Measurements from ENCODE around the gene PLAC1. TPM values are rescaled to one million over a fixed set of nuclear protein-coding genes. Genes with fewer than 3 reads are reported as not detected.

The PLAC1 gene
- polyA plus RNA-seq, 1 donor from 2014 or later = not detected

GRCh38 chrX:134641346-134641745 is 16.9 kb downstream of the PLAC1 start:
- Histone ChIP-seq H3K9ac (ENCODE audit: low read length) (no peak overlapping the region), H3K27me3 (ENCODE audit: insufficient read depth, low read depth, low read length) (no peaks in the 10 kb centered on the region), H3K36me3 (ENCODE audit: insufficient read depth, low read length) (no peaks in the 10 kb centered on the region), H3K4me2 (ENCODE audit: low read length) (no peak overlapping the region), H3F3A (ENCODE audit: insufficient read depth, low read length, poor library complexity, severe bottlenecking) (no peaks in the 10 kb centered on the region), H2AFZ (ENCODE audit: low read depth, low read length) (no peak overlapping the region), H3K27ac (ENCODE audit: low read length) (no peak overlapping the region), H4K20me1 (ENCODE audit: insufficient read depth) (no peaks in the 10 kb centered on the region), H3K9me2 (ENCODE audit: insufficient read depth, low read length) (no peaks in the 10 kb centered on the region), H3K4me3 (ENCODE audit: low read length) (no peak overlapping the region), H3K79me2 (replicated peaks; ENCODE audit: insufficient read depth, low read length) (no peaks in the 10 kb centered on the region), H3K9me3 (ENCODE audit: low read length) (no peaks in the 10 kb centered on the region)
- TF ChIP-seq TAF1 (IDR thresholded peaks at IDR 0.05; ENCODE audit: low read depth) = no peak
- TF ChIP-seq, protein P1, sequence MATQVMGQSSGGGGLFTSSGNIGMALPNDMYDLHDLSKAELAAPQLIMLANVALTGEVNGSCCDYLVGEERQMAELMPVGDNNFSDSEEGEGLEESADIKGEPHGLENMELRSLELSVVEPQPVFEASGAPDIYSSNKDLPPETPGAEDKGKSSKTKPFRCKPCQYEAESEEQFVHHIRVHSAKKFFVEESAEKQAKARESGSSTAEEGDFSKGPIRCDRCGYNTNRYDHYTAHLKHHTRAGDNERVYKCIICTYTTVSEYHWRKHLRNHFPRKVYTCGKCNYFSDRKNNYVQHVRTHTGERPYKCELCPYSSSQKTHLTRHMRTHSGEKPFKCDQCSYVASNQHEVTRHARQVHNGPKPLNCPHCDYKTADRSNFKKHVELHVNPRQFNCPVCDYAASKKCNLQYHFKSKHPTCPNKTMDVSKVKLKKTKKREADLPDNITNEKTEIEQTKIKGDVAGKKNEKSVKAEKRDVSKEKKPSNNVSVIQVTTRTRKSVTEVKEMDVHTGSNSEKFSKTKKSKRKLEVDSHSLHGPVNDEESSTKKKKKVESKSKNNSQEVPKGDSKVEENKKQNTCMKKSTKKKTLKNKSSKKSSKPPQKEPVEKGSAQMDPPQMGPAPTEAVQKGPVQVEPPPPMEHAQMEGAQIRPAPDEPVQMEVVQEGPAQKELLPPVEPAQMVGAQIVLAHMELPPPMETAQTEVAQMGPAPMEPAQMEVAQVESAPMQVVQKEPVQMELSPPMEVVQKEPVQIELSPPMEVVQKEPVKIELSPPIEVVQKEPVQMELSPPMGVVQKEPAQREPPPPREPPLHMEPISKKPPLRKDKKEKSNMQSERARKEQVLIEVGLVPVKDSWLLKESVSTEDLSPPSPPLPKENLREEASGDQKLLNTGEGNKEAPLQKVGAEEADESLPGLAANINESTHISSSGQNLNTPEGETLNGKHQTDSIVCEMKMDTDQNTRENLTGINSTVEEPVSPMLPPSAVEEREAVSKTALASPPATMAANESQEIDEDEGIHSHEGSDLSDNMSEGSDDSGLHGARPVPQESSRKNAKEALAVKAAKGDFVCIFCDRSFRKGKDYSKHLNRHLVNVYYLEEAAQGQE (IDR thresholded peaks at IDR 0.05; ENCODE audit: borderline replicate concordance) = no peak
- no peak for TF ChIP-seq POLR2AphosphoS5 (IDR thresholded peaks at IDR 0.05)
- TF ChIP-seq RAD21 (conservative IDR thresholded peaks at IDR 0.05) = no peak
- TF ChIP-seq, protein P2, sequence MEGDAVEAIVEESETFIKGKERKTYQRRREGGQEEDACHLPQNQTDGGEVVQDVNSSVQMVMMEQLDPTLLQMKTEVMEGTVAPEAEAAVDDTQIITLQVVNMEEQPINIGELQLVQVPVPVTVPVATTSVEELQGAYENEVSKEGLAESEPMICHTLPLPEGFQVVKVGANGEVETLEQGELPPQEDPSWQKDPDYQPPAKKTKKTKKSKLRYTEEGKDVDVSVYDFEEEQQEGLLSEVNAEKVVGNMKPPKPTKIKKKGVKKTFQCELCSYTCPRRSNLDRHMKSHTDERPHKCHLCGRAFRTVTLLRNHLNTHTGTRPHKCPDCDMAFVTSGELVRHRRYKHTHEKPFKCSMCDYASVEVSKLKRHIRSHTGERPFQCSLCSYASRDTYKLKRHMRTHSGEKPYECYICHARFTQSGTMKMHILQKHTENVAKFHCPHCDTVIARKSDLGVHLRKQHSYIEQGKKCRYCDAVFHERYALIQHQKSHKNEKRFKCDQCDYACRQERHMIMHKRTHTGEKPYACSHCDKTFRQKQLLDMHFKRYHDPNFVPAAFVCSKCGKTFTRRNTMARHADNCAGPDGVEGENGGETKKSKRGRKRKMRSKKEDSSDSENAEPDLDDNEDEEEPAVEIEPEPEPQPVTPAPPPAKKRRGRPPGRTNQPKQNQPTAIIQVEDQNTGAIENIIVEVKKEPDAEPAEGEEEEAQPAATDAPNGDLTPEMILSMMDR (IDR thresholded peaks at IDR 0.05; ENCODE audit: poor library complexity, severe bottlenecking) = no peak
- no peak for TF ChIP-seq MXI1 (conservative IDR thresholded peaks at IDR 0.05; ENCODE audit: poor library complexity, severe bottlenecking)
- TF ChIP-seq EP300 (conservative IDR thresholded peaks at IDR 0.05; ENCODE audit: poor library complexity, severe bottlenecking) = no peak
- TF ChIP-seq EZH2 (IDR thresholded peaks at IDR 0.05; ENCODE audit: borderline replicate concordance, insufficient read depth, low read length, poor library complexity, severe bottlenecking) = no peak
- no peak for TF ChIP-seq SMC3 (conservative IDR thresholded peaks at IDR 0.05; ENCODE audit: poor library complexity)

- Histone ChIP-seq H3F3A (ENCODE audit: insufficient read depth, low read length, poor library complexity, severe bottlenecking) (no peaks in the 10 kb centered on the region), H3K9ac (ENCODE audit: low read length) (no peak overlapping the region), H3K36me3 (ENCODE audit: insufficient read depth, low read length) (no peaks in the 10 kb centered on the region), H3K9me3 (ENCODE audit: low read length) (no peaks in the 10 kb centered on the region), H3K4me3 (ENCODE audit: low read length) (no peak overlapping the region), H4K20me1 (ENCODE audit: insufficient read depth) (no peaks in the 10 kb centered on the region), H3K27ac (ENCODE audit: low read length) (no peak overlapping the region), H3K79me2 (replicated peaks; ENCODE audit: insufficient read depth, low read length) (no peaks in the 10 kb centered on the region), H3K4me2 (ENCODE audit: low read length) (no peak overlapping the region), H2AFZ (ENCODE audit: low read depth, low read length) (no peak overlapping the region), H3K27me3 (ENCODE audit: insufficient read depth, low read depth, low read length) (no peaks in the 10 kb centered on the region), H3K9me2 (ENCODE audit: insufficient read depth, low read length) (no peaks in the 10 kb centered on the region)
- no peak for TF ChIP-seq TAF1 (IDR thresholded peaks at IDR 0.05; ENCODE audit: low read depth)
- TF ChIP-seq RAD21 (conservative IDR thresholded peaks at IDR 0.05) = no peak
- TF ChIP-seq, protein P2 (IDR thresholded peaks at IDR 0.05; ENCODE audit: poor library complexity, severe bottlenecking) = no peak
- no peak for TF ChIP-seq SMC3 (conservative IDR thresholded peaks at IDR 0.05; ENCODE audit: poor library complexity)
- no peak for TF ChIP-seq POLR2AphosphoS5 (IDR thresholded peaks at IDR 0.05)
- TF ChIP-seq MXI1 (conservative IDR thresholded peaks at IDR 0.05; ENCODE audit: poor library complexity, severe bottlenecking) = no peak
- TF ChIP-seq EZH2 (IDR thresholded peaks at IDR 0.05; ENCODE audit: borderline replicate concordance, insufficient read depth, low read length, poor library complexity, severe bottlenecking) = no peak
- TF ChIP-seq, protein P1 (IDR thresholded peaks at IDR 0.05; ENCODE audit: borderline replicate concordance) = no peak
- TF ChIP-seq EP300 (conservative IDR thresholded peaks at IDR 0.05; ENCODE audit: poor library complexity, severe bottlenecking) = no peak
These were observed 17.4 kb downstream of the PLAC1 start for GRCh38 chrX:134640914-134641313.
